GM12892 (cell line): ENCODE data around the gene BCKDHB.
"Not testable (repeated sequence)": the region's sequence is repeated elsewhere in the genome, so short reads cannot be mapped to it uniquely, and the experiment has no call there.

Source experiments
- POLR2A ChIP-seq: IDR thresholded peaks from 2 replicates; pipeline ENCODE4 v1.6.1; 2011; ENCODE audit warnings: low read depth, low read length, control low read depth
- POLR2AphosphoS5 ChIP-seq: IDR thresholded peaks from 2 replicates; pipeline ENCODE4 v1.6.1; 2011; ENCODE audit warnings: low read depth, low read length, control low read depth
- TAF1 ChIP-seq: IDR thresholded peaks from 2 replicates; pipeline ENCODE4 v1.6.1; 2011; ENCODE audit warnings: low read depth, mild to moderate bottlenecking, control low read depth, low read length, borderline replicate concordance

DNA sequence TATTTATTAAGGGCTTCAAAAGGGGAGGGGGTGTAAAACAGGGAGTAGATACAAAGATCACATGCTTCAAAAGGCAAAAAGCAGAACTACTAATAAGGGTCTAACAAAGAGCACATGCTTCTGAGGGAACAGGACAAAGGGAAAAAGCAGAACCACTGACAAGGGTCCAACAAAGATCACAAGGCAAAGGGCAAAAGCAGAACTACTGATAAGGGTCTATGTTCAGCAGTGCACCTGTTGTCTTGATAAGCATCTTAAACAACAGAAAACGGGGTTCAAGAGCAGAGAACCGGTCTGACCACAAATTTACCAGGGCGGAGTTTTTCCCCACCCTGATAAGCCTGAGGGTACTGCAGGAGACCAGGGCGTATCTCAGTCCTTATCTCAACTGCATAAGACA lies 105.4 kb downstream of the BCKDHB start:
- not testable (repeated sequence) for TF ChIP-seq POLR2AphosphoS5, POLR2A, TAF1
